ENCODE results near the gene PRR7. TPM values are rescaled to one million over a fixed set of nuclear protein-coding genes. Genes with fewer than 3 reads are reported as not detected.
A peak's percentile ranks its signal among the peaks of the same experiment; 100 is the strongest.

Gene PRR7
- total and polyA plus RNA-seq, 8 donors, result 0.61 to 3.7 (median 1.1) TPM; not detected in 4

GRCh38 chr5:177495243-177496060 lies 48.8 kb downstream of the PRR7 start:
- H3K4me3 ChIP-seq, result peak overlapping the region; percentile 63 to 85 (median 82)
- peaks cover 47 to 82% (median 65%) of the 10 kb centered on the region in 4 donors for H3K4me1 ChIP-seq
- intact Hi-C loops (cut with DNase I; ENCODE audit: low total_unique reads), result no loop called here
- peaks cover 9 to 25% (median 20%) of the 10 kb centered on the region in 4 donors for H3K36me3 ChIP-seq
- H3K27ac ChIP-seq, result peak overlapping the region; percentile 60 to 97 (median 90)
- 53 to 79% (median 72%) methylated on average over 9 to 14 of the region's 14 CpGs for WGBS, 5 donors
- TF ChIP-seq EP300 (IDR thresholded peaks at IDR 0.05) (no peak), POLR2AphosphoS5 (IDR thresholded peaks at IDR 0.05) (peak in 2 of 3 donors; percentile 24 to 38)
- H3K27me3 ChIP-seq, result no peaks in the 10 kb centered on the region
- DNase-seq, result peak; percentile 42 to 90
- H3K9me3 ChIP-seq, result no peaks in the 10 kb centered on the region

DNA sequence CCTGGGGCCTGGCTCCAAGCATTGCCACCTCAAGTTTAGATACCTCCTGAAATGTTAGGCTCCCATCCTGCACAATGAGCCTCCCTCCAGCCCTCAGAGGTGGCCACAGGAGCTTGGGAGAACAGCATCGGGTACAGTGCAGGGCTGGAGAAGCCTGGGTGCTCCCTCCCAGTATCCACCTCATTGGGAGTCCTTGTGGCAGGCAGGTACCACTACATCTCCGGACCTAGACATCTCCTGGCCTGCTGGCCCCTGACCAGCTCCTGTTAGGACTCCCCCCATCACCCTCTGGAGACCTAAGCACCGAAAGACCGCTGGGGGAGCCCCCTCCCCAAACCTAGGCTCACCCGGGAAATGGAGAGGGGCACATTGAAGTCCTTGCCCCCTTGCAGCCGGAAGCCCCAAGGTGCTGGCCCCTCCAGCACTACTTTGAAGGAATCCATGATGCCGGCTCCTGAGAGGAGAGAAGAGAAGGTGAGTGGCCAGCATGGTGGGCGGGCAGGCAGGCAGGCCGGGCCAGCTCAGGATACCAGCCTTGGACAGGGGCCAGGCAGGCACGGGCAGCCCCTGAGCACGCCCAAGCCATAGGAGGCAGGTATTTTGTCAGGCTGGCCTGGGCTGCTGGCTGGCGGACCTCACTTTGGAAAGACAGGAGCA lies 49.6 kb downstream of the PRR7 start:
- peak in 1 of 2 donors; percentile 68 for DNase-seq
- no peaks in the 10 kb centered on the region for H3K9me3 ChIP-seq
- H3K4me1 ChIP-seq, result peaks cover 47 to 83% (median 67%) of the 10 kb centered on the region in 4 donors
- intact Hi-C loops (cut with DNase I; ENCODE audit: low total_unique reads), result no loop called here
- H3K27ac ChIP-seq, result peak overlapping the region; percentile 60 to 97 (median 90)
- no peak for TF ChIP-seq EP300 (IDR thresholded peaks at IDR 0.05)
- TF ChIP-seq CTCF (IDR thresholded peaks at IDR 0.05), result peak in 1 of 7 experiments; percentile 30
- H3K4me3 ChIP-seq, result peak overlapping the region; percentile 63 to 85 (median 82)
- 13 to 33% (median 23%) methylated on average over 6 to 12 of the region's 12 CpGs for WGBS, 5 donors
- peaks cover 4 to 17% (median 13%) of the 10 kb centered on the region in 4 donors for H3K36me3 ChIP-seq
- H3K27me3 ChIP-seq, result no peaks in the 10 kb centered on the region

GRCh38 chr5:177496727-177497291 lies 50.2 kb downstream of the PRR7 start:
- DNase-seq, result peak; percentile 51 to 94
- peak overlapping the region; percentile 81 to 97 (median 90) for H3K27ac ChIP-seq
- peak overlapping the region; percentile 63 to 85 (median 82) for H3K4me3 ChIP-seq
- no peaks in the 10 kb centered on the region for H3K9me3 ChIP-seq
- H3K27me3 ChIP-seq, result no peaks in the 10 kb centered on the region
- TF ChIP-seq POLR2AphosphoS5 (IDR thresholded peaks at IDR 0.05), result peak in 2 of 3 donors; percentile 47 to 65
- no peak for TF ChIP-seq EP300 (IDR thresholded peaks at IDR 0.05)
- no peak for TF ChIP-seq CTCF (IDR thresholded peaks at IDR 0.05)
- TF ChIP-seq POLR2A (IDR thresholded peaks at IDR 0.05), result no peak
- WGBS, 5 donors, result 0 to 5% (median 1%) methylated on average over 7 to 29 of the region's 29 CpGs
- intact Hi-C loops (cut with DNase I; ENCODE audit: low total_unique reads), result no loop called here
- peaks cover 43 to 81% (median 65%) of the 10 kb centered on the region in 4 donors for H3K4me1 ChIP-seq
- H3K36me3 ChIP-seq, result peaks cover 4 to 11% (median 7%) of the 10 kb centered on the region in 4 donors

DNA sequence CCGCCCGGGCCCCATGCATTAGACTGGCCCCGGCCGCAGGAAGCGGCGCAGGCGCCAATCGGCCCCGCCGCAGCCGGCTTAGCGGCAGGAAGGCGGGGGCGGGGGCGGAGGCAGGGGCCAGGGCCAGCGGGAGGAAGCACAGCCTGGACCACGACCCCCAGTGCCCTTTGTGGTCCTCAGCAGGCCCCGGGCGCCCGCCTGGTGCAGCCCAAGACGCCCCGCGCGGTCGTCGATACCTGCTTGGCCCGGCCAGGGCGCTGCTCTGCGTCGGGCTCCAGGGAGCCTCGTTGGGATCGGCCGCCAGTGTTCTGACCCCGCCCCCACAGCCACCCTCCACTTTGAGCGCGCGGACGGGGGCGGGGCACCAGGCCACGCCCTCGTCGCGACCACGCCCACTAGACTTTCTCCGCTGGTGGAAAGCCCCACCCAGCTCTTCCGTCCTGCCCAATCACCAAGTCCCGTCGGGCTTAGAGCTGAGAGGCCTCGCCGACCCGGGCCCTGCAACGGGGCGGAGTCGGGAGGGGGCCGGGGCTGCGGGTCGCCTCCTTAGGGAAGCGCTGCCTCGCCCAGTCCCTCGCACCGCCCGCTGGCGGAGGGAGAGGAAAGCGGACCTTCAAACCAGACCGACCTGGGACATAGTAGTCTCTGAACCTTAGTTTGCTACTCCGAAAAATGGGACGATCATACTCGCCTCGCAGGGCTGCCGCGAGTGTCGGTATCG lies 50.8 kb downstream of the PRR7 start, which contains the start of gene PDLIM7:
Gene PDLIM7, minus strand, starts transcription at position 313 of the 721 bp plus-strand sequence. CDS start 1,092 bp downstream, outside the sequence.
- peak; percentile 98 to 99 for DNase-seq
- H3K4me3 ChIP-seq, result peak within 1 kb of the TSS; percentile 63 to 85 (median 82)
- WGBS, 5 donors, result 0 to 1% (median 1%) methylated on average over 42 to 73 of the region's 73 CpGs
- H3K27ac ChIP-seq, result peak within 1 kb of the TSS; percentile 81 to 97 (median 90)
- intact Hi-C loops (cut with DNase I; ENCODE audit: low total_unique reads), result no loop called here
- no peaks in the 10 kb centered on the region for H3K9me3 ChIP-seq
- peaks cover 0 to 5% (median under 1%) of the 10 kb centered on the region in 4 donors for H3K36me3 ChIP-seq
- H3K4me1 ChIP-seq, result peaks cover 43 to 75% (median 62%) of the 10 kb centered on the region in 4 donors
- H3K27me3 ChIP-seq, result no peaks in the 10 kb centered on the region
- TF ChIP-seq CTCF (IDR thresholded peaks at IDR 0.05) (peak in 2 of 7 experiments; percentile 9 to 11), POLR2AphosphoS5 (IDR thresholded peaks at IDR 0.05) (peak in 2 of 3 donors; percentile 94 to 95), POLR2A (IDR thresholded peaks at IDR 0.05) (peak in 2 of 4 donors; percentile 53 to 70), EP300 (IDR thresholded peaks at IDR 0.05) (no peak)
